SK-N-SH treated with all-trans-retinoic acid at 6 μM for 48 hours (cell line): Measurements from ENCODE around the gene DOCK4.

Source experiments
- ATAC-seq: fragments of 200-7000 bp; cut with Tn5 transposase; 3 replicates; pipeline ENCODE4 v1.9.1; 2020; ENCODE audit warnings: mild to moderate bottlenecking, moderate library complexity
- BACH2 ChIP-seq: fragments of 250-450 bp; sonication (Bioruptor Pico); IDR thresholded peaks from 2 replicates; pipeline ENCODE4 v1.9.0; 2021; ENCODE audit warnings: mild to moderate bottlenecking, borderline replicate concordance
- CSDC2 ChIP-seq: fragments of 250-450 bp; sonication (Bioruptor Pico); IDR thresholded peaks from 2 replicates; pipeline ENCODE4 v1.5.0; 2020; ENCODE audit warnings: mild to moderate bottlenecking, moderate library complexity
- ESRRG ChIP-seq: fragments of 250-450 bp; sonication (Bioruptor Pico); IDR thresholded peaks from 2 replicates; pipeline ENCODE4 v1.6.1; 2021; ENCODE audit warnings: mild to moderate bottlenecking
- GLIS3 ChIP-seq: fragments of 250-450 bp; sonication (Bioruptor Pico); IDR thresholded peaks from 2 replicates; pipeline ENCODE4 v1.5.0; 2020; ENCODE audit warnings: mild to moderate bottlenecking, moderate library complexity
- ISL1 ChIP-seq: fragments of 250-450 bp; sonication (Bioruptor Pico); IDR thresholded peaks from 2 replicates; pipeline ENCODE4 v2.1.2; 2022; ENCODE audit warnings: mild to moderate bottlenecking, moderate library complexity
- OSR1 ChIP-seq: fragments of 250-450 bp; sonication (Bioruptor Pico); IDR thresholded peaks from 2 replicates; pipeline ENCODE4 v1.8.0; 2022; ENCODE audit warnings: moderate library complexity, mild to moderate bottlenecking, inconsistent platforms
- RARB ChIP-seq: fragments of 250-450 bp; sonication (Bioruptor Pico); IDR thresholded peaks from 2 replicates; pipeline ENCODE4 v1.8.0; 2021; ENCODE audit warnings: mild to moderate bottlenecking, moderate library complexity
- SNAI2 ChIP-seq: fragments of 250-450 bp; sonication (Bioruptor Pico); IDR thresholded peaks from 2 replicates; pipeline ENCODE4 v1.5.0; 2020; ENCODE audit warnings: mild to moderate bottlenecking, moderate library complexity
- TCF4 ChIP-seq: fragments of 250-450 bp; sonication (Bioruptor Pico); IDR thresholded peaks from 2 replicates; pipeline ENCODE4 v1.8.0; 2021; ENCODE audit warnings: mild to moderate bottlenecking, moderate library complexity, borderline replicate concordance
- ZFP3 ChIP-seq: fragments of 250-450 bp; sonication (Bioruptor Pico); IDR thresholded peaks from 2 replicates; pipeline ENCODE4 v1.5.0; 2020; ENCODE audit warnings: mild to moderate bottlenecking, moderate library complexity
- ZFP30 ChIP-seq: fragments of 450-650 bp; formaldehyde crosslinking; IDR thresholded peaks from 2 replicates; pipeline ENCODE4 v1.5.0; 2022; ENCODE audit warnings: mild to moderate bottlenecking, moderate library complexity
- ZNF565 ChIP-seq: fragments of 450-650 bp; formaldehyde crosslinking; conservative IDR thresholded peaks from 2 replicates; pipeline ENCODE4 v1.5.0; 2020; ENCODE audit warnings: low read depth, mild to moderate bottlenecking, moderate library complexity
- ZNF8 ChIP-seq: fragments of 450-650 bp; formaldehyde crosslinking; IDR thresholded peaks from 2 replicates; pipeline ENCODE4 v1.5.0; 2020; ENCODE audit warnings: mild to moderate bottlenecking, moderate library complexity
- TF ChIP-seq, protein P1 (sequence below): fragments of 250-450 bp; sonication (Bioruptor Pico); IDR thresholded peaks from 2 replicates; pipeline ENCODE4 v1.5.0; 2020; ENCODE audit warnings: mild to moderate bottlenecking, moderate library complexity
- TF ChIP-seq, protein P2 (sequence below): fragments of 250-450 bp; sonication (Bioruptor Pico); IDR thresholded peaks from 2 replicates; pipeline ENCODE4 v1.5.1; 2021; ENCODE audit warnings: mild to moderate bottlenecking, moderate library complexity
- TF ChIP-seq, protein P3 (sequence below): fragments of 250-450 bp; sonication (Bioruptor Pico); IDR thresholded peaks from 2 replicates; pipeline ENCODE4 v1.8.0; 2021; ENCODE audit warnings: low read depth, mild to moderate bottlenecking, moderate library complexity, borderline replicate concordance
- TF ChIP-seq, protein P4 (sequence below): fragments of 250-450 bp; sonication (Bioruptor Pico); IDR thresholded peaks from 2 replicates; pipeline ENCODE4 v1.5.1; 2020; ENCODE audit warnings: low read depth, mild to moderate bottlenecking, moderate library complexity
- TF ChIP-seq, protein P5 (sequence below): fragments of 250-450 bp; sonication (Bioruptor Pico); IDR thresholded peaks from 2 replicates; pipeline ENCODE4 v1.8.0; 2020; ENCODE audit warnings: mild to moderate bottlenecking, moderate library complexity, borderline replicate concordance

The DOCK4 gene

DNA sequence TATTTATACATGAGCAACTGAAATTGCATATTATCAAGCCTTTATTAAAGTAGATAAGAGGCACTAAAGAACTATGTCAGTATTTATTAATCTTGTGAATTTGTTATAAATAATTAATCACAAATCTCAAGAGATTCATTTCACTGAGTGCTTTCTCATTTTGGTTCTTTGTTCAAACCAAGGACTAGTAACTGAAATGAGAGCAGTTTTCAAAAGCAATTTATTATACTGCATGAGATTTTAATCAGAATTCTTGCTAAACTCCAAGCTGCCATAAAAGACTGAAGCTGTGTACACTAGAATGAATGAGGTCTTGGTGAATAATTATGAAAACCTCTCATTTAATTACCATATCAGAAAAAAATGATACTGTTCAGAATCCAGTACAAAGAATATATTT lies 419.1 kb downstream of the DOCK4 start:
- TF ChIP-seq, protein P1, sequence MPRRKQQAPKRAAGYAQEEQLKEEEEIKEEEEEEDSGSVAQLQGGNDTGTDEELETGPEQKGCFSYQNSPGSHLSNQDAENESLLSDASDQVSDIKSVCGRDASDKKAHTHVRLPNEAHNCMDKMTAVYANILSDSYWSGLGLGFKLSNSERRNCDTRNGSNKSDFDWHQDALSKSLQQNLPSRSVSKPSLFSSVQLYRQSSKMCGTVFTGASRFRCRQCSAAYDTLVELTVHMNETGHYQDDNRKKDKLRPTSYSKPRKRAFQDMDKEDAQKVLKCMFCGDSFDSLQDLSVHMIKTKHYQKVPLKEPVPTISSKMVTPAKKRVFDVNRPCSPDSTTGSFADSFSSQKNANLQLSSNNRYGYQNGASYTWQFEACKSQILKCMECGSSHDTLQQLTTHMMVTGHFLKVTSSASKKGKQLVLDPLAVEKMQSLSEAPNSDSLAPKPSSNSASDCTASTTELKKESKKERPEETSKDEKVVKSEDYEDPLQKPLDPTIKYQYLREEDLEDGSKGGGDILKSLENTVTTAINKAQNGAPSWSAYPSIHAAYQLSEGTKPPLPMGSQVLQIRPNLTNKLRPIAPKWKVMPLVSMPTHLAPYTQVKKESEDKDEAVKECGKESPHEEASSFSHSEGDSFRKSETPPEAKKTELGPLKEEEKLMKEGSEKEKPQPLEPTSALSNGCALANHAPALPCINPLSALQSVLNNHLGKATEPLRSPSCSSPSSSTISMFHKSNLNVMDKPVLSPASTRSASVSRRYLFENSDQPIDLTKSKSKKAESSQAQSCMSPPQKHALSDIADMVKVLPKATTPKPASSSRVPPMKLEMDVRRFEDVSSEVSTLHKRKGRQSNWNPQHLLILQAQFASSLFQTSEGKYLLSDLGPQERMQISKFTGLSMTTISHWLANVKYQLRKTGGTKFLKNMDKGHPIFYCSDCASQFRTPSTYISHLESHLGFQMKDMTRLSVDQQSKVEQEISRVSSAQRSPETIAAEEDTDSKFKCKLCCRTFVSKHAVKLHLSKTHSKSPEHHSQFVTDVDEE: no peak
- TF ChIP-seq OSR1 (CRISPR knock-in tag) (no peak), ISL1 (CRISPR knock-in tag) (peak; percentile 34; the same call in 1 of the 2 replicates), RARB (CRISPR knock-in tag) (no peak), BACH2 (no peak)
- TF ChIP-seq, protein P2, sequence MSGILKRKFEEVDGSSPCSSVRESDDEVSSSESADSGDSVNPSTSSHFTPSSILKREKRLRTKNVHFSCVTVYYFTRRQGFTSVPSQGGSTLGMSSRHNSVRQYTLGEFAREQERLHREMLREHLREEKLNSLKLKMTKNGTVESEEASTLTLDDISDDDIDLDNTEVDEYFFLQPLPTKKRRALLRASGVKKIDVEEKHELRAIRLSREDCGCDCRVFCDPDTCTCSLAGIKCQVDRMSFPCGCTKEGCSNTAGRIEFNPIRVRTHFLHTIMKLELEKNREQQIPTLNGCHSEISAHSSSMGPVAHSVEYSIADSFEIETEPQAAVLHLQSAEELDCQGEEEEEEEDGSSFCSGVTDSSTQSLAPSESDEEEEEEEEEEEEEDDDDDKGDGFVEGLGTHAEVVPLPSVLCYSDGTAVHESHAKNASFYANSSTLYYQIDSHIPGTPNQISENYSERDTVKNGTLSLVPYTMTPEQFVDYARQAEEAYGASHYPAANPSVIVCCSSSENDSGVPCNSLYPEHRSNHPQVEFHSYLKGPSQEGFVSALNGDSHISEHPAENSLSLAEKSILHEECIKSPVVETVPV (CRISPR knock-in tag): no peak
- no peak for ATAC-seq

DNA sequence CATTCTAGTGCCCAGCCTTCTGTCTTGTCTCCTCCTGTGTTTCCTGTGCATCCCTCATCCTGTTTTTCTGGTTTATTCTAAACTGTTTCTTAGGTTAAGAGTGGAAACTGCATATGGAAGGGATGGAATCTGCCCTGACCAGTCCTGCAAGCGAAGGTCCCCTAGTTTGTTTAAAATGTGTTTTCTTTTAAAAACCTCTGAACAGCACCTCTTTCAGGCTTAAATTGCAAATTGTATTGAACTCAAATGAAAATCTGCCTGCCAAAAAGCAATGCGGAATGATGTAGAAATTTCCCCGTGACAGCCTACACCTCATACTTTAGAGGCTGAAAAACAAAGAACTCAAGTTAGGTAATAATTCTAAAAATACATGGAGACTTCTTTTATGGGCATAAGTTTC lies 421.1 kb downstream of the DOCK4 start:
- ATAC-seq: no peak
- TF ChIP-seq ZNF8 (CRISPR knock-in tag) (no peak), GLIS3 (no peak), ESRRG (CRISPR knock-in tag) (no peak), CSDC2 (CRISPR knock-in tag) (no peak), ZFP3 (no peak), OSR1 (CRISPR knock-in tag) (no peak), ZFP30 (CRISPR knock-in tag) (no peak), ISL1 (CRISPR knock-in tag) (no peak), SNAI2 (CRISPR knock-in tag) (no peak), BACH2 (no peak)
- TF ChIP-seq, protein P3, sequence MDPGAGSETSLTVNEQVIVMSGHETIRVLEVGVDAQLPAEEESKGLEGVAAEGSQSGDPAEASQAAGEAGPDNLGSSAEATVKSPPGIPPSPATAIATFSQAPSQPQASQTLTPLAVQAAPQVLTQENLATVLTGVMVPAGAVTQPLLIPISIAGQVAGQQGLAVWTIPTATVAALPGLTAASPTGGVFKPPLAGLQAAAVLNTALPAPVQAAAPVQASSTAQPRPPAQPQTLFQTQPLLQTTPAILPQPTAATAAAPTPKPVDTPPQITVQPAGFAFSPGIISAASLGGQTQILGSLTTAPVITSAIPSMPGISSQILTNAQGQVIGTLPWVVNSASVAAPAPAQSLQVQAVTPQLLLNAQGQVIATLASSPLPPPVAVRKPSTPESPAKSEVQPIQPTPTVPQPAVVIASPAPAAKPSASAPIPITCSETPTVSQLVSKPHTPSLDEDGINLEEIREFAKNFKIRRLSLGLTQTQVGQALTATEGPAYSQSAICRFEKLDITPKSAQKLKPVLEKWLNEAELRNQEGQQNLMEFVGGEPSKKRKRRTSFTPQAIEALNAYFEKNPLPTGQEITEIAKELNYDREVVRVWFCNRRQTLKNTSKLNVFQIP (CRISPR knock-in tag): no peak
- TF ChIP-seq, protein P4, sequence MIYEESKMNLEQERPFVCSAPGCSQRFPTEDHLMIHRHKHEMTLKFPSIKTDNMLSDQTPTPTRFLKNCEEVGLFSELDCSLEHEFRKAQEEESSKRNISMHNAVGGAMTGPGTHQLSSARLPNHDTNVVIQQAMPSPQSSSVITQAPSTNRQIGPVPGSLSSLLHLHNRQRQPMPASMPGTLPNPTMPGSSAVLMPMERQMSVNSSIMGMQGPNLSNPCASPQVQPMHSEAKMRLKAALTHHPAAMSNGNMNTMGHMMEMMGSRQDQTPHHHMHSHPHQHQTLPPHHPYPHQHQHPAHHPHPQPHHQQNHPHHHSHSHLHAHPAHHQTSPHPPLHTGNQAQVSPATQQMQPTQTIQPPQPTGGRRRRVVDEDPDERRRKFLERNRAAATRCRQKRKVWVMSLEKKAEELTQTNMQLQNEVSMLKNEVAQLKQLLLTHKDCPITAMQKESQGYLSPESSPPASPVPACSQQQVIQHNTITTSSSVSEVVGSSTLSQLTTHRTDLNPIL (CRISPR knock-in tag): no peak
- TF ChIP-seq, protein P5, sequence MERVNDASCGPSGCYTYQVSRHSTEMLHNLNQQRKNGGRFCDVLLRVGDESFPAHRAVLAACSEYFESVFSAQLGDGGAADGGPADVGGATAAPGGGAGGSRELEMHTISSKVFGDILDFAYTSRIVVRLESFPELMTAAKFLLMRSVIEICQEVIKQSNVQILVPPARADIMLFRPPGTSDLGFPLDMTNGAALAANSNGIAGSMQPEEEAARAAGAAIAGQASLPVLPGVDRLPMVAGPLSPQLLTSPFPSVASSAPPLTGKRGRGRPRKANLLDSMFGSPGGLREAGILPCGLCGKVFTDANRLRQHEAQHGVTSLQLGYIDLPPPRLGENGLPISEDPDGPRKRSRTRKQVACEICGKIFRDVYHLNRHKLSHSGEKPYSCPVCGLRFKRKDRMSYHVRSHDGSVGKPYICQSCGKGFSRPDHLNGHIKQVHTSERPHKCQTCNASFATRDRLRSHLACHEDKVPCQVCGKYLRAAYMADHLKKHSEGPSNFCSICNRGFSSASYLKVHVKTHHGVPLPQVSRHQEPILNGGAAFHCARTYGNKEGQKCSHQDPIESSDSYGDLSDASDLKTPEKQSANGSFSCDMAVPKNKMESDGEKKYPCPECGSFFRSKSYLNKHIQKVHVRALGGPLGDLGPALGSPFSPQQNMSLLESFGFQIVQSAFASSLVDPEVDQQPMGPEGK: no peak
- TF ChIP-seq, protein P1: no peak

DNA sequence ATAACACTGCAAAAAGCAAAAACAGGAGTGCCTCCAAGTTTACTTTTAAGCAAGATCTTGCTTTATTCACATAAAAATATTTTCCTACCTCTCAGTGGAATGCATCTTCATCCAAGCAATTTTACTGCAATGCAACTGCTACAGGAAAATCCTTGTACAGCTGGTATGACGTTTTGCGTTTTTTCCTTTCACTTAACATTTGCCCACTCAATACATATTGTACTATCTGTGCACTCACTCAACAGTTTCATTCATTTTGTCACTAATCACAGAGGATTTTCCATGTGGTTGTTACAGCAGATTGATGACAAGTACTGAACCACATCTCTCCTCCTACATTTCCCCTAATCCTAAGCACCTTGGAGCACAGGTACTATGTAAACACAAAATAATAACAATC lies 421.9 kb downstream of the DOCK4 start:
- ATAC-seq: no peak
- TF ChIP-seq BACH2 (no peak), RARB (CRISPR knock-in tag) (no peak), SNAI2 (CRISPR knock-in tag) (no peak), ZNF565 (CRISPR knock-in tag) (no peak), TCF4 (CRISPR knock-in tag) (no peak), ISL1 (CRISPR knock-in tag) (no peak), CSDC2 (CRISPR knock-in tag) (no peak), ZNF8 (CRISPR knock-in tag) (no peak), ESRRG (CRISPR knock-in tag) (no peak)
- TF ChIP-seq, protein P5: no peak
- TF ChIP-seq, protein P1: no peak
- TF ChIP-seq, protein P2 (CRISPR knock-in tag): no peak
